Panc1 (cell line): ENCODE measurements around the gene STAT4. TPM values are rescaled to one million over a fixed set of nuclear protein-coding genes. Genes with fewer than 3 reads are reported as not detected.

ENCODE experiments used
- ATAC-seq: fragments of 200-7000 bp; cut with Tn5 transposase; 2 replicates; pipeline ENCODE4 v1.9.1; 2020; ENCODE audit warnings: mild to moderate bottlenecking, moderate library complexity
- BruUV-seq: library from RNA; stranded (reverse); fragments of 400-500 nt; replicated peaks from 2 replicates; lab custom pipeline; 2021; lab: Mats Ljungman, UMichigan
- CTCF ChIA-PET: fragments of 300-600 bp; sonication (Branson Sonifier 250); formaldehyde crosslinking; loops from one replicate; lab custom pipeline; 2022; ENCODE audit warnings: antibody characterized with exemption; lab: Charles Lee
- POLR2A ChIA-PET: fragments of 300-600 bp; sonication (Branson Sonifier 250); formaldehyde crosslinking; loops from one replicate; lab custom pipeline; 2022; ENCODE audit warnings: antibody characterized with exemption; lab: Charles Lee
- DNase-seq: peaks from one replicate; pipeline ENCODE4 v3.0.0-alpha.2; 2010; ENCODE audit warnings: low read depth, low spot score
- H3K27ac ChIP-seq: 2 replicates; pipeline ENCODE4 v1.5.1; 2011; ENCODE audit warnings: mild to moderate bottlenecking, low read length, inconsistent platforms
- H3K27me3 ChIP-seq: fragments of 200-500 bp; sonication (Bioruptor generic); 2 replicates; pipeline ENCODE4 v1.6.0; 2014; ENCODE audit warnings: low read length, inconsistent platforms; ENCODE audit not compliant: control insufficient read depth, insufficient read depth
- H3K36me3 ChIP-seq: fragments of 200-500 bp; sonication (Bioruptor generic); 2 replicates; pipeline ENCODE4 v1.5.1; 2014; ENCODE audit warnings: inconsistent platforms, mild to moderate bottlenecking, low read length, moderate library complexity; ENCODE audit not compliant: control insufficient read depth, insufficient read depth
- H3K4me1 ChIP-seq: 2 replicates; pipeline ENCODE4 v1.5.1; 2011; ENCODE audit warnings: inconsistent platforms, mild to moderate bottlenecking, low read length, moderate library complexity; ENCODE audit not compliant: control insufficient read depth, insufficient read depth
- H3K4me3 ChIP-seq, 2 experiments: 2 replicates each; pipeline ENCODE4 v1.5.1; 2011 to 2012; ENCODE audit warnings: low read depth in 2 of 2, low read length in 2 of 2, mild to moderate bottlenecking in 2 of 2, inconsistent platforms in 1 of 2, moderate library complexity in 1 of 2
- H3K9me3 ChIP-seq: fragments of 200-500 bp; sonication (Bioruptor generic); 2 replicates; pipeline ENCODE4 v1.5.1; 2014; ENCODE audit warnings: low read depth, mild to moderate bottlenecking, inconsistent platforms, low read length, moderate library complexity; ENCODE audit not compliant: control insufficient read depth, insufficient read depth
- CTCF ChIP-seq: fragments of 450-650 bp; IDR thresholded peaks from 2 replicates; pipeline ENCODE4 v1.5.1; 2017; ENCODE audit warnings: mild to moderate bottlenecking
- POLR2AphosphoS5 ChIP-seq: IDR thresholded peaks from 2 replicates; pipeline ENCODE4 v1.6.1; 2012; ENCODE audit warnings: mild to moderate bottlenecking, low read depth, low read length, moderate library complexity
- REST ChIP-seq, 2 experiments: IDR thresholded peaks; 2 replicates each; pipeline ENCODE4 v1.6.1; 2011 to 2012; ENCODE audit warnings: low read depth in 2 of 2, control low read depth in 1 of 2, low read length in 1 of 2, mild to moderate bottlenecking in 1 of 2, moderate library complexity in 1 of 2; ENCODE audit not compliant: insufficient read depth in 1 of 2
- SIN3A ChIP-seq: IDR thresholded peaks from 2 replicates; pipeline ENCODE4 v1.6.1; 2012; ENCODE audit warnings: low read depth, mild to moderate bottlenecking, low read length, moderate library complexity, borderline replicate concordance; ENCODE audit not compliant: insufficient read depth
- TCF7L2 ChIP-seq: IDR thresholded peaks from 2 replicates; pipeline ENCODE4 v1.6.1; 2011; ENCODE audit warnings: mild to moderate bottlenecking, low read depth, low read length, inconsistent platforms
- in situ Hi-C: cut with HindIII; loops from 2 replicates; pipeline ENCODE4 v1.10.0; 2016; ENCODE audit warnings: low sequenced_read_pairs, low pct_unique_long_range_greater_than_20kb
- intact Hi-C: fragments of 100-400 bp; cut with micrococcal nuclease; formaldehyde crosslinking; loops from one replicate; pipeline ENCODE4 v1.10.0; 2022; ENCODE audit not compliant: unreplicated experiment
- total RNA-seq: library from RNA; stranded (reverse); gene quantifications from one replicate; pipeline ENCODE4 v1.2.1, GENCODE V29; 2021; ENCODE audit not compliant: unreplicated experiment

The STAT4 gene
- total RNA-seq, 1 experiment from 2014 or later: 0.05 TPM

GRCh38 chr2:191069606-191070005 lies 81.2 kb downstream of the STAT4 start:
- in situ Hi-C loops: no loop called here
- no TSS peak for BruUV-seq
- no peak for TF ChIP-seq CTCF
- no peak for TF ChIP-seq SIN3A
- no peak for TF ChIP-seq REST (IDR thresholded peaks at IDR 0.05; ENCODE audit: insufficient read depth in 1 of 2, low read depth in 2 of 2, low read length in 1 of 2)
- TF ChIP-seq TCF7L2: no peak
- TF ChIP-seq POLR2AphosphoS5: no peak
- ChIA-PET CTCF (no interaction called here), POLR2A (no interaction called here)
- ATAC-seq (no peak), DNase-seq (no peak)
- intact Hi-C loops: loop anchor here (5.0 kb wide), 2 partner anchors 68 to 78 kb away; no protein-coding TSS in a partner anchor
- Histone ChIP-seq H3K36me3 (no peaks in the 10 kb centered on the region), H3K4me3 (no peak overlapping the region), H3K9me3 (no peaks in the 10 kb centered on the region), H3K4me1 (no peaks in the 10 kb centered on the region), H3K27ac (no peak overlapping the region), H3K27me3 (peaks cover 6% of the 10 kb centered on the region)

DNA sequence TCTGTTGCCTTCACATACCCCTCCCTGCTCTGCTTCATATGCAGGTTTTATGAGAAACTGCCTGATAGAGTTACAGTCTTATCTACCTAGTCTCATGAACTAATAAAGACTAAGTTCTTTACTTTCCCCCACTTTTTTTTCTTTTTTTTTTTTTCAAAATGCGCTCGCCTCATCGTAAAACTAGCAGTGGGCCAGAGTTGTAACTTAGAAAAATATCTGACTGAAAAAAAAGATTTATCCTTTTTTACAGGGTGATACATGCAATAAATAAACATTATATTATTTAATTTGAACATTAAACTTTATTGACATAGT lies 83.9 kb downstream of the STAT4 start:
- ATAC-seq: no peak
- BruUV-seq: no TSS peak
- CTCF ChIA-PET: no interaction called here
- TF ChIP-seq TCF7L2: no peak
- H3K4me3 ChIP-seq: no peak overlapping the region
- in situ Hi-C loops (no loop called here), intact Hi-C loops (loop anchor here (5.0 kb wide), 1 partner anchor 70 kb away; no protein-coding TSS in a partner anchor)
- POLR2A ChIA-PET: no interaction called here
- H3K36me3 ChIP-seq: no peaks in the 10 kb centered on the region
- H3K27ac ChIP-seq: no peak overlapping the region
- H3K27me3 ChIP-seq: peaks cover 6% of the 10 kb centered on the region
- no peaks in the 10 kb centered on the region for H3K4me1 ChIP-seq
- no peaks in the 10 kb centered on the region for H3K9me3 ChIP-seq
- no peak for DNase-seq

DNA sequence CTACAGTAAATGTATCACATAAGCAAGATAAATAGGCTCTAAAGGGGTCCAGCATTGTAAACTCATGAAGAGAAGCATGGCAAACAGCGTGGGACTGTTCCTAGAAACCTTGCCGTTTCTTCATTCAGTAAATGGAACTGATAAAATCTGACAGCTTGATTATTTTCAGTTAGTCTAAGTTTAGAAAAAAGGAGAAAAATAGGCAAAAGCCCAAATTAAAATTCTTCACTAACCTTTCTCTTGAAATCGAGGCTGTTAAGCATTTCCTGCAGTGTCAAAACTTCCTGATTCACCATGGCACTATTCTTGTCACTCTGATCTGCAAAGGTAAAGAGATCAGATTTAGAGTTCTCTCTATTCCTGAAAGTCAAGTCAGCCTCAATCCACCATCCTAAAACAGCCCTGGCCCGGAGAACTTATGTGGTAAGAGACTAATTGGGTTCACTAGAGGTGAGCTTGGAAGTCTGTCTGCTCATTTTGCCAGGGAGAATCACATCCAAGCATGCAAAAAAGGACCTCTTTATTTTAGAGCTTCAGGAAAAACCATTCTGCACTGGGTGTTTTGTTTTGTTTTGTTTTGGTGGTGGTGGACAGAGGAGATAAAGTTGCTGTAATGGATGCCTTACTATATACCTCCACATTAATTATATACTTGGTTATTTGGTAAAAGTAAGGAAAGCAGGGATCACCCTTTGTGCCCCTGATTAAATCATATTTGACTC lies 84.4 kb downstream of the STAT4 start:
- Histone ChIP-seq H3K4me1 (no peaks in the 10 kb centered on the region), H3K4me3 (no peak overlapping the region), H3K27ac (no peak overlapping the region), H3K27me3 (peaks cover 6% of the 10 kb centered on the region), H3K9me3 (no peaks in the 10 kb centered on the region), H3K36me3 (no peaks in the 10 kb centered on the region)
- ChIA-PET POLR2A (interaction anchor here (0.6 kb wide), 1 partner anchor 11 kb away, joined by 3 read pairs; no protein-coding TSS in a partner anchor), CTCF (no interaction called here)
- in situ Hi-C loops: no loop called here
- ATAC-seq: no peak
- BruUV-seq: no TSS peak
- no peak for TF ChIP-seq POLR2AphosphoS5
- no peak for TF ChIP-seq REST (IDR thresholded peaks at IDR 0.05; ENCODE audit: insufficient read depth in 1 of 2, low read depth in 2 of 2, low read length in 1 of 2)
- TF ChIP-seq CTCF: no peak
- no peak for TF ChIP-seq TCF7L2
- no peak for TF ChIP-seq SIN3A
- no peak for DNase-seq
- intact Hi-C loops: loop anchor here (5.0 kb wide), 1 partner anchor 71 kb away; no protein-coding TSS in a partner anchor
